Vagina (tissue), 2 donors: ENCODE results near the gene CACNB1. TPM values are rescaled to one million over a fixed set of nuclear protein-coding genes. Genes with fewer than 3 reads are reported as not detected.

Experiments
- DNase-seq, 2 donors: peaks; one replicate each; pipeline ENCODE4 v3.0.0-alpha.2; 2017; ENCODE audit errors: extremely low spot score in 2 of 2
- H3K27ac ChIP-seq: fragments of 200-600 bp; sonication (generic); one replicate; pipeline ENCODE4 v1.5.1; 2019
- H3K27me3 ChIP-seq: fragments of 200-600 bp; sonication (generic); one replicate; pipeline ENCODE4 v1.5.1; 2019
- H3K36me3 ChIP-seq, 2 donors: fragments of 200-600 bp; sonication (generic); one replicate each; pipeline ENCODE4 v1.5.1; 2017 to 2019
- H3K4me1 ChIP-seq: fragments of 200-600 bp; sonication (generic); one replicate; pipeline ENCODE4 v1.5.1; 2019
- H3K4me3 ChIP-seq, 2 donors: fragments of 200-600 bp; sonication (generic); 1 replicate in 1 of 2; 2 replicates in 1 of 2; pipeline ENCODE4 v1.5.1; 2016 to 2019
- H3K9me3 ChIP-seq: fragments of 200-600 bp; sonication (generic); one replicate; pipeline ENCODE4 v1.5.1; 2019
- POLR2A ChIP-seq, 2 donors: fragments of 450-650 bp; IDR thresholded peaks; one replicate each; pipeline ENCODE4 v1.6.1; 2017; ENCODE audit warnings: antibody characterized with exemption in 2 of 2, mild to moderate bottlenecking in 2 of 2, moderate library complexity in 2 of 2
- POLR2AphosphoS5 ChIP-seq, 2 donors: sonication (generic); formaldehyde crosslinking; IDR thresholded peaks; one replicate each; pipeline ENCODE4 v1.9.0; 2017; ENCODE audit warnings: antibody characterized with exemption in 2 of 2, mild to moderate bottlenecking in 2 of 2, low read depth in 1 of 2; ENCODE audit not compliant: insufficient read depth in 1 of 2
- intact Hi-C: fragments of 100-400 bp; cut with DNase I; formaldehyde crosslinking; loops from one replicate; pipeline ENCODE4 v1.15.1; 2023
- total RNA-seq: library from RNA; depleted of rRNA; stranded (reverse); fragments of >200 nt; gene quantifications from one replicate; pipeline ENCODE4 v1.2.3, GENCODE V29; 2016
- TF ChIP-seq, protein P1 (sequence below), 3 experiments: fragments of 450-650 bp in 2 of 3; fragments of 200-600 bp in 1 of 3; sonication (generic) in 1 of 3; IDR thresholded peaks; one replicate each; pipeline ENCODE4 v1.5.1; 2017 to 2019; ENCODE audit warnings: antibody characterized with exemption in 3 of 3, mild to moderate bottlenecking in 2 of 3, moderate library complexity in 2 of 3

The CACNB1 gene
- total RNA-seq, 1 donor from 2014 or later = 8.3 TPM

DNA sequence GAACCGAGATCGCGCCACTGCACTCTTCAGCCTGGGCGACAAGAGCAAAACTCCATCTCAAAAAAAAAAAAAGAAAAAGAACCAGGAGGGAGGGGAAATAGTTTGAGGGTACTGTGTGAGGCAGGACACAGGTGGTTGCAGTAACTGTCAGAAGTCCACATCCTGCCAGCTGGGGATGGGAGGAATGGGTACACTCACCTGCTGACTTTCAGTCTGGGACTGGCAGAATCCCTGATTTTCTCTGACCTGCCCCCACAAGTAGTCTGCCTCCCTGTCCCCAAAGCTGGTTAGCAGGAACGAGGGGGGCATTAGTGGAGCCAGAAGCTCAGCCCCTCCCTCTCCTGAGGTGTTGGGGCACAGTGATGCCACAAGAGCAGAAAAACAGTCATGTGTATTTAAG lies 24.4 kb downstream of the CACNB1 start:
- no peak overlapping the region for H3K4me3 ChIP-seq
- no peaks in the 10 kb centered on the region for H3K9me3 ChIP-seq
- DNase-seq = no peak
- no peak overlapping the region for H3K27ac ChIP-seq
- intact Hi-C loops = no loop called here
- peaks cover 0 to 11% of the 10 kb centered on the region in 2 donors for H3K36me3 ChIP-seq
- no peak for TF ChIP-seq POLR2AphosphoS5 (IDR thresholded peaks at IDR 0.05; ENCODE audit: insufficient read depth in 1 of 2, low read depth in 1 of 2)
- no peaks in the 10 kb centered on the region for H3K4me1 ChIP-seq
- no peaks in the 10 kb centered on the region for H3K27me3 ChIP-seq

DNA sequence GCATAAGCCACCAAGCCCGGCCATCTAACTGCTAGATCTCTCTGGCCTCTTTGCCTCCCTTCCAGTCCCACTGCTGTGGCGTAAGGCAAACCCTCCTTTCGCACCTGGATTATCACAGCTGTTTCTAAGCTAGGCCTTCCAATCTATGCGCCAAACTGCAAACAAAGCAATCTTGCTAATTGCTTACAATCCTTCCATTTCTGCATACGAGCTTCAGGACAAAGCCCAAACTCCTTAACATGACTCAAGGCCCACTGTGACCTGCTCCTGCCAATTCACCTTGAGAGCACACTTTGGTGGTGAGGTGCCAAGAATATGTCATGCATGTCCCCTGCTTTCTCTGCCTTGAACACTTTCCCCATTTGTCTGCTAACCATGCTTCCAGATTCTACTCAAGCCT lies 25.5 kb downstream of the CACNB1 start:
- intact Hi-C loops = no loop called here
- peaks cover 4% of the 10 kb centered on the region for H3K4me1 ChIP-seq
- no peak for DNase-seq
- peaks cover 0 to 6% of the 10 kb centered on the region in 2 donors for H3K36me3 ChIP-seq
- H3K4me3 ChIP-seq = no peak overlapping the region
- no peaks in the 10 kb centered on the region for H3K27me3 ChIP-seq
- no peak overlapping the region for H3K27ac ChIP-seq
- no peak for TF ChIP-seq POLR2AphosphoS5 (IDR thresholded peaks at IDR 0.05; ENCODE audit: insufficient read depth in 1 of 2, low read depth in 1 of 2)
- TF ChIP-seq, protein P1, sequence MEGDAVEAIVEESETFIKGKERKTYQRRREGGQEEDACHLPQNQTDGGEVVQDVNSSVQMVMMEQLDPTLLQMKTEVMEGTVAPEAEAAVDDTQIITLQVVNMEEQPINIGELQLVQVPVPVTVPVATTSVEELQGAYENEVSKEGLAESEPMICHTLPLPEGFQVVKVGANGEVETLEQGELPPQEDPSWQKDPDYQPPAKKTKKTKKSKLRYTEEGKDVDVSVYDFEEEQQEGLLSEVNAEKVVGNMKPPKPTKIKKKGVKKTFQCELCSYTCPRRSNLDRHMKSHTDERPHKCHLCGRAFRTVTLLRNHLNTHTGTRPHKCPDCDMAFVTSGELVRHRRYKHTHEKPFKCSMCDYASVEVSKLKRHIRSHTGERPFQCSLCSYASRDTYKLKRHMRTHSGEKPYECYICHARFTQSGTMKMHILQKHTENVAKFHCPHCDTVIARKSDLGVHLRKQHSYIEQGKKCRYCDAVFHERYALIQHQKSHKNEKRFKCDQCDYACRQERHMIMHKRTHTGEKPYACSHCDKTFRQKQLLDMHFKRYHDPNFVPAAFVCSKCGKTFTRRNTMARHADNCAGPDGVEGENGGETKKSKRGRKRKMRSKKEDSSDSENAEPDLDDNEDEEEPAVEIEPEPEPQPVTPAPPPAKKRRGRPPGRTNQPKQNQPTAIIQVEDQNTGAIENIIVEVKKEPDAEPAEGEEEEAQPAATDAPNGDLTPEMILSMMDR (IDR thresholded peaks at IDR 0.05) = no peak
- no peak for TF ChIP-seq POLR2A (IDR thresholded peaks at IDR 0.05)
- no peaks in the 10 kb centered on the region for H3K9me3 ChIP-seq

DNA sequence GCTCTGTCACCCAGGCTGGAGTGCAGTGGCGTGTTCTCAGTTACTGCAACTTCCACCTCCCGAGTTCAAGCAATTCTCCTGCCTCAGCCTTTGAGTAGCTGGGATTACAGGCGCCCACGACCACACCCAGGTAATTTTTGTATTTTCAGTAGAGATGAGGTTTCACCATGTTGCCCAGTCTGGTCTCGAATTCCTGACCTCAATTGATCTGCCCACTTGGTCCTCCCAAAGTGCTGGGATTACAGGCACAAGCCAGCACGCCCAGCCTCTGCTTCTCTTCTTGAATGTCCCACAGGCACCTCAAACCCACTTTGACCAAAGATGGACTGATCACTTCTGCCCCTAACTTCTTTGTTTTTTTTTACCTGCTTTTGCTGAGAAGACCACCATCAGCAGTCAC lies 26.9 kb downstream of the CACNB1 start:
- Histone ChIP-seq H3K36me3 (no peaks in the 10 kb centered on the region), H3K27me3 (no peaks in the 10 kb centered on the region), H3K27ac (no peak overlapping the region), H3K4me1 (peaks cover 10% of the 10 kb centered on the region), H3K4me3 (no peak overlapping the region), H3K9me3 (no peaks in the 10 kb centered on the region)
- TF ChIP-seq, protein P1 (IDR thresholded peaks at IDR 0.05) = no peak
- TF ChIP-seq POLR2A (IDR thresholded peaks at IDR 0.05) = no peak
- no peak for TF ChIP-seq POLR2AphosphoS5 (IDR thresholded peaks at IDR 0.05; ENCODE audit: insufficient read depth in 1 of 2, low read depth in 1 of 2)
- no peak for DNase-seq
- intact Hi-C loops = no loop called here

DNA sequence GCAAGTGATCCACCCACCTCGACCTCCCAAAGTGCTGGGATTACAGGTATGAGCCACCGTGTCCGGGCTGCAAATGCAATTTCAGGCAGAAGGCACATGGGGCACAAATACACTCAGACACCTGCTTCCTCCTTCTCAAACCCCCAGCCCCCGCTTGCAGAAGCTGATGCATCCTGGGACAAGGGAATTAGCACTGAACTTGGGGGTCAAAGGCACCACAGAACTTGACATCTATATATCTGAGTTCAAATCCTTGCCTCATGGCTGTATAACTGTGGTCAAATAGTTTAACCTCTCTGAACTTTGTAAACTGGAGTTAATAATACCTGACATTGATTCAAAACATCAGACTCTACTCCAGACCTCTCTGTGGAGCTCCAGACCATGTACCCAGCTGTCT lies 27.4 kb downstream of the CACNB1 start:
- no peaks in the 10 kb centered on the region for H3K27me3 ChIP-seq
- intact Hi-C loops = no loop called here
- no peak overlapping the region for H3K27ac ChIP-seq
- H3K36me3 ChIP-seq = no peaks in the 10 kb centered on the region
- H3K9me3 ChIP-seq = no peaks in the 10 kb centered on the region
- TF ChIP-seq, protein P1 (IDR thresholded peaks at IDR 0.05) = no peak
- TF ChIP-seq POLR2A (IDR thresholded peaks at IDR 0.05) (no peak), POLR2AphosphoS5 (IDR thresholded peaks at IDR 0.05; ENCODE audit: insufficient read depth in 1 of 2, low read depth in 1 of 2) (no peak)
- DNase-seq = no peak
- no peak overlapping the region for H3K4me3 ChIP-seq
- H3K4me1 ChIP-seq = peaks cover 15% of the 10 kb centered on the region

DNA sequence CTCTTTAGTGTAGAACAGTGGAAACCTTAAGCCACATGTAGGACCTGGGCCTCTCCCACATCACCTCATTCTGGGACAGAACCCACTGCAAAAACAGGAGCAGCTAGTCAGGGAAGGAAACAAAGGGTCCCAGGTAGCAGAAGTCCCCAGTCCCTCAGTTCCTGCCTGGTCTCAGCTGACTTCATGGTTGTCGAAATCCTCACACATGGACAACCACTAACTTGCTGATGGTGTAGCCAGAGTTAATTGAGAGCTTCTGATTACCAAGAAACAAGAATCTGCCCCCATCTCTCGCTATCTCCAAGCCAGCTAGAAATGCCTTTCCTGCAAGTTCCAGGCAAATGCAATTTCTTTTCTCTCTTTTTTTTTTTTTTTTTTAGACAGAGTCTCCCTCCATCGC lies 28.0 kb downstream of the CACNB1 start:
- Histone ChIP-seq H3K36me3 (no peaks in the 10 kb centered on the region), H3K9me3 (no peaks in the 10 kb centered on the region), H3K4me1 (peaks cover 18% of the 10 kb centered on the region), H3K27me3 (no peaks in the 10 kb centered on the region), H3K27ac (no peak overlapping the region), H3K4me3 (no peak overlapping the region)
- TF ChIP-seq POLR2AphosphoS5 (IDR thresholded peaks at IDR 0.05; ENCODE audit: insufficient read depth in 1 of 2, low read depth in 1 of 2) (no peak), POLR2A (IDR thresholded peaks at IDR 0.05) (no peak)
- TF ChIP-seq, protein P1 (IDR thresholded peaks at IDR 0.05) = no peak
- intact Hi-C loops = loop anchor here (10.0 kb wide), 1 partner anchor 75 kb away; no protein-coding TSS in a partner anchor
- DNase-seq = no peak
